HCT116 (cell line): Measurements from ENCODE around the gene DYNLT3. TPM values are rescaled to one million over a fixed set of nuclear protein-coding genes. Genes with fewer than 3 reads are reported as not detected.

ENCODE experiments used
- ATAC-seq: fragments of 200-7000 bp; cut with Tn5 transposase; 2 replicates; pipeline ENCODE4 v1.9.1; 2020; ENCODE audit warnings: mild to moderate bottlenecking, moderate library complexity
- BruUV-seq: library from RNA; stranded (reverse); fragments of 400-500 nt; replicated peaks from 2 replicates; lab custom pipeline; 2021; lab: Mats Ljungman, UMichigan
- CTCF ChIA-PET: fragments of 300-600 bp; sonication (Branson Sonifier 250); formaldehyde crosslinking; loops from one replicate; lab custom pipeline; 2021; ENCODE audit warnings: antibody characterized with exemption; lab: Charles Lee
- POLR2A ChIA-PET: fragments of 300-600, 350-600 bp; sonication (Branson Sonifier 250); formaldehyde crosslinking; loops from one replicate; lab custom pipeline; 2021; ENCODE audit warnings: antibody characterized with exemption; lab: Charles Lee
- RAD21 ChIA-PET, 2 experiments: fragments of 300-600 bp; sonication (Branson Sonifier 250); formaldehyde crosslinking; loops; one replicate each; lab custom pipeline; 2023; ENCODE audit warnings: low total read pairs in 2 of 2; ENCODE audit not compliant: uncharacterized antibody in 2 of 2, unreplicated experiment in 2 of 2, low non-redundant PET in 1 of 2; lab: Charles Lee
- DNase-seq: peaks from one replicate; pipeline ENCODE4 v3.0.0-alpha.2; 2010; ENCODE audit warnings: low read depth, low spot score
- H2AFZ ChIP-seq: fragments of 200-600 bp; shearing (Covaris generic), sonication (generic); 2 replicates; pipeline ENCODE4 v1.6.1; 2017; ENCODE audit warnings: low read depth, mixed run types, mixed read lengths, antibody characterized with exemption, low read length; ENCODE audit not compliant: poor library complexity, severe bottlenecking
- H3K27ac ChIP-seq: 2 replicates; pipeline ENCODE4 v1.5.1; 2012; ENCODE audit warnings: low read depth, low read length
- H3K27me3 ChIP-seq: fragments of 200-600 bp; sonication (generic); 2 replicates; pipeline ENCODE4 v1.6.1; 2016; ENCODE audit warnings: mixed run types, low read length, mixed read lengths; ENCODE audit not compliant: insufficient read depth
- H3K36me3 ChIP-seq, 2 experiments: fragments of 200-500 bp in 1 of 2; fragments of 200-600 bp in 1 of 2; sonication (Bioruptor generic) in 1 of 2; sonication (generic) in 1 of 2; 2 replicates each; pipeline versions ENCODE4 v1.5.1 to v1.6.1; 2014 to 2016; ENCODE audit warnings: low read length in 2 of 2, inconsistent platforms in 1 of 2, mixed read lengths in 1 of 2, mixed run types in 1 of 2; ENCODE audit not compliant: insufficient read depth in 2 of 2, control insufficient read depth in 1 of 2
- H3K4me1 ChIP-seq, 2 experiments: fragments of 200-600 bp in 1 of 2; sonication (generic) in 1 of 2; 2 replicates each; pipeline versions ENCODE4 v1.5.1 to v1.6.1; 2012 to 2017; ENCODE audit warnings: low read length in 2 of 2, inconsistent platforms in 1 of 2, mild to moderate bottlenecking in 1 of 2, mixed read lengths in 1 of 2, mixed run types in 1 of 2, moderate library complexity in 1 of 2; ENCODE audit not compliant: insufficient read depth in 2 of 2, control insufficient read depth in 1 of 2
- H3K4me2 ChIP-seq: fragments of 200-600 bp; sonication (generic); 2 replicates; pipeline ENCODE4 v1.6.1; 2017; ENCODE audit warnings: mixed run types, low read length, mixed read lengths
- H3K4me3 ChIP-seq, 2 experiments: fragments of 200-600 bp in 1 of 2; sonication (generic) in 1 of 2; replicated peaks in 1 of 2; 2 replicates each; pipeline ENCODE4 v1.5.1; 2011 to 2016; ENCODE audit warnings: low read length in 2 of 2, control low read depth in 1 of 2, low read depth in 1 of 2, mild to moderate bottlenecking in 1 of 2, mixed read lengths in 1 of 2, mixed run types in 1 of 2
- H3K79me2 ChIP-seq: fragments of 200-600 bp; sonication (generic); 2 replicates; pipeline ENCODE4 v1.6.1; 2017; ENCODE audit warnings: mild to moderate bottlenecking, mixed run types, low read length, moderate library complexity, mixed read lengths; ENCODE audit not compliant: insufficient read depth
- H3K9ac ChIP-seq: fragments of 200-600 bp; sonication (generic); 2 replicates; pipeline ENCODE4 v1.6.1; 2016; ENCODE audit warnings: low read length, mixed read lengths
- H3K9me2 ChIP-seq: fragments of 200-600 bp; sonication (generic), shearing (Covaris generic); 2 replicates; pipeline ENCODE4 v1.6.1; 2017; ENCODE audit warnings: mixed run types, mild to moderate bottlenecking, moderate library complexity; ENCODE audit not compliant: insufficient read depth
- H3K9me3 ChIP-seq, 2 experiments: fragments of 200-500 bp in 1 of 2; fragments of 200-600 bp in 1 of 2; sonication (Bioruptor generic) in 1 of 2; sonication (generic) in 1 of 2; 2 replicates each; pipeline ENCODE4 v1.6.1; 2014 to 2017; ENCODE audit warnings: low read length in 2 of 2, mixed read lengths in 2 of 2, inconsistent platforms in 1 of 2, low read depth in 1 of 2, mild to moderate bottlenecking in 1 of 2, mixed run types in 1 of 2, moderate library complexity in 1 of 2; ENCODE audit not compliant: control insufficient read depth in 1 of 2, insufficient read depth in 1 of 2
- H4K20me1 ChIP-seq: fragments of 200-600 bp; sonication (generic), shearing (Covaris generic); 2 replicates; pipeline ENCODE4 v1.6.1; 2017; ENCODE audit warnings: mixed run types, mild to moderate bottlenecking, moderate library complexity; ENCODE audit not compliant: insufficient read depth
- ATF3 ChIP-seq: IDR thresholded peaks from 2 replicates; pipeline ENCODE4 v1.6.1; 2012
- CBX3 ChIP-seq: IDR thresholded peaks from 2 replicates; pipeline ENCODE4 v1.6.1; 2012; ENCODE audit warnings: low read depth
- CEBPB ChIP-seq: IDR thresholded peaks from 2 replicates; pipeline ENCODE4 v1.6.1; 2012; ENCODE audit warnings: low read depth
- CTCF ChIP-seq, 3 experiments: fragments of 200-600 bp in 1 of 3; sonication (generic) in 1 of 3; IDR thresholded peaks in 2 of 3; conservative IDR thresholded peaks in 1 of 3; 2 replicates each; pipeline ENCODE4 v1.5.1; 2012 to 2017; ENCODE audit warnings: low read depth in 2 of 3, low read length in 2 of 3, antibody characterized with exemption in 1 of 3, borderline replicate concordance in 1 of 3, control low read depth in 1 of 3, mild to moderate bottlenecking in 1 of 3, mixed read lengths in 1 of 3, mixed run types in 1 of 3, moderate library complexity in 1 of 3; ENCODE audit not compliant: insufficient read depth in 1 of 3
- EGR1 ChIP-seq: IDR thresholded peaks from 2 replicates; pipeline ENCODE4 v1.6.1; 2012; ENCODE audit warnings: low read depth
- JUND ChIP-seq: IDR thresholded peaks from 2 replicates; pipeline ENCODE4 v1.6.1; 2012
- POLR2A ChIP-seq: IDR thresholded peaks from 2 replicates; pipeline ENCODE4 v1.7.0; 2011; ENCODE audit warnings: borderline replicate concordance; ENCODE audit not compliant: insufficient read depth, insufficient read length; ENCODE audit errors: extremely low read depth
- POLR2AphosphoS5 ChIP-seq: IDR thresholded peaks from 2 replicates; pipeline ENCODE4 v1.6.1; 2011; ENCODE audit warnings: mild to moderate bottlenecking, low read depth, low read length, moderate library complexity
- RAD21 ChIP-seq: IDR thresholded peaks from 2 replicates; pipeline ENCODE4 v1.6.1; 2012; ENCODE audit warnings: low read depth, mild to moderate bottlenecking
- TCF7L2 ChIP-seq: IDR thresholded peaks from 2 replicates; pipeline ENCODE4 v1.7.0; 2011; ENCODE audit warnings: borderline replicate concordance, inconsistent platforms; ENCODE audit not compliant: insufficient read depth, insufficient read length; ENCODE audit errors: extremely low read depth
- ZNF274 ChIP-seq: fragments of 200-500 bp; sonication (Bioruptor generic); IDR thresholded peaks from 2 replicates; pipeline ENCODE4 v1.6.1; 2014; ENCODE audit warnings: mild to moderate bottlenecking, low read depth, low read length, inconsistent platforms
- intact Hi-C: fragments of 100-400 bp; cut with micrococcal nuclease; formaldehyde crosslinking; loops from 2 replicates; pipeline ENCODE4 v1.10.0; 2022
- total RNA-seq: library from RNA; stranded (reverse); gene quantifications from one replicate; pipeline ENCODE4 v1.2.1, GENCODE V29; 2021; ENCODE audit not compliant: unreplicated experiment

The DYNLT3 gene
- total RNA-seq, 1 experiment from 2014 or later: 20.9 TPM

DNA sequence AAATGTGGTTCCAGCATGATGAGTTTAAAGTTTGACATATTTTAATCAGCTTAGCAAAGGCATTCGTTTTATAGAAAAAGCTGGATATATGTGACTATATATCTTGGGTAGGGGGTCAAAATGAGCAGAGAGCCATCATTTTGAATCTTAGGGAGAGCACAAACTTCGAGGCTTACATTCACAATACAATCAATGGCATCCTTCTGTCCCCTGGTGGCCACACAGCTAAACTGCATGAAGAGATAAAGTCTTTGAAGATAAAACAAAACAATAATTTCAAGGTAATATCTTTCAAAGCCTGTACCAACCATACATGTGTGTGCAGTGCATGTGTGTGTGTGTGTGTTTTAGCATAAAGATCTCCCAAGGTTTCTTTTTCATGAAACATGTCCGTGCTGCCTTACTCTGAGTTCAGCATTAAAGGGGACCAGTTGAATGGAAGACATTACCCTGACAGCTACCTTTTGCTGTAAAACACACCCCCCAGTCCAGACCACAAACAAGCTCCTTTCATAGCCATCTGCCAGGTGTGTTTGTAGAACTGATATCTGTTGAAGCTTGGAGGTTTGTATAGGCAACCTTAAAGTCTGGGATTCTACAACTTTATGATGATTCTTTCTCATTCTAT, 22.0 kb downstream of the DYNLT3 start:
- H3K36me3 ChIP-seq: no peaks in the 10 kb centered on the region
- no peak overlapping the region for H3K4me2 ChIP-seq
- ATAC-seq (peak; percentile 52; the same call in 1 of the 2 replicates), DNase-seq (peak; percentile 8)
- no peak overlapping the region for H3K27ac ChIP-seq
- ChIA-PET RAD21 (no interaction called here), POLR2A (no interaction called here), CTCF (interaction anchor here (1.1 to 1.6 kb wide), 4 partner anchors 10 to 350 kb away, joined by 5 to 7 read pairs (median 5); partner anchors contain the start of gene LANCL3)
- no peaks in the 10 kb centered on the region for H3K27me3 ChIP-seq
- TF ChIP-seq ZNF274 (no peak), TCF7L2 (no peak), RAD21 (peak; percentile 79), CTCF (IDR thresholded peaks at IDR 0.05 in 2 of 3, conservative IDR thresholded peaks at IDR 0.05 in 1 of 3; ENCODE audit: borderline replicate concordance in 1 of 3, insufficient read depth in 1 of 3, low read depth in 2 of 3, low read length in 2 of 3) (peak; percentile 70 to 77 (median 73); a peak in 5 of 6 replicates), ATF3 (no peak), POLR2A (no peak), JUND (no peak), CEBPB (no peak), POLR2AphosphoS5 (no peak), CBX3 (no peak), EGR1 (no peak)
- H3K4me3 ChIP-seq: no peak overlapping the region
- no peak overlapping the region for H2AFZ ChIP-seq
- no peaks in the 10 kb centered on the region for H3K79me2 ChIP-seq
- no peaks in the 10 kb centered on the region for H3K4me1 ChIP-seq
- H3K9me3 ChIP-seq: no peaks in the 10 kb centered on the region
- no peaks in the 10 kb centered on the region for H4K20me1 ChIP-seq
- intact Hi-C loops: loop anchor here (1.0 to 2.0 kb wide), 3 partner anchors 81 to 523 kb away; no protein-coding TSS in a partner anchor
- H3K9me2 ChIP-seq: no peaks in the 10 kb centered on the region
- H3K9ac ChIP-seq: no peak overlapping the region
- BruUV-seq: no TSS peak
